Effector memory CD8-positive, alpha-beta T cell (primary cell): Measurements from ENCODE around the gene ETV2.
"Not testable (repeated sequence)": the region's sequence is repeated elsewhere in the genome, so short reads cannot be mapped to it uniquely, and the experiment has no call there.

Experiments used
- ATAC-seq: fragments of 150-1000 bp; cut with Tn5 transposase; replicated peaks from 2 replicates; pipeline ENCODE4 v1.10.0; 2021; ENCODE audit warnings: mild to moderate bottlenecking, moderate library complexity
- DNase-seq, 3 experiments: peaks; one replicate each; pipeline ENCODE4 v3.0.0; 2021
- H3K27ac Mint-ChIP-seq, 2 donors: one replicate each; pipeline ENCODE4 v1.8.0; 2022; ENCODE audit warnings: mild to moderate bottlenecking in 2 of 2, mixed read lengths in 2 of 2, moderate library complexity in 2 of 2
- H3K27me3 Mint-ChIP-seq, 2 donors: one replicate each; pipeline ENCODE4 v1.8.0; 2022; ENCODE audit warnings: mixed read lengths in 2 of 2
- H3K36me3 Mint-ChIP-seq: one replicate; pipeline ENCODE4 v1.8.0; 2022; ENCODE audit warnings: mild to moderate bottlenecking, moderate library complexity, mixed read lengths; ENCODE audit not compliant: insufficient read depth
- H3K4me1 Mint-ChIP-seq, 2 donors: one replicate each; pipeline ENCODE4 v1.8.0; 2022; ENCODE audit warnings: low read depth in 2 of 2, mixed read lengths in 2 of 2
- H3K4me3 Mint-ChIP-seq, 2 donors: one replicate each; pipeline ENCODE4 v1.8.0; 2022; ENCODE audit warnings: mild to moderate bottlenecking in 2 of 2, mixed read lengths in 2 of 2, moderate library complexity in 2 of 2
- H3K9me3 Mint-ChIP-seq, 2 donors: one replicate each; pipeline ENCODE4 v1.8.0; 2022; ENCODE audit warnings: mixed read lengths in 2 of 2

The ETV2 gene

DNA sequence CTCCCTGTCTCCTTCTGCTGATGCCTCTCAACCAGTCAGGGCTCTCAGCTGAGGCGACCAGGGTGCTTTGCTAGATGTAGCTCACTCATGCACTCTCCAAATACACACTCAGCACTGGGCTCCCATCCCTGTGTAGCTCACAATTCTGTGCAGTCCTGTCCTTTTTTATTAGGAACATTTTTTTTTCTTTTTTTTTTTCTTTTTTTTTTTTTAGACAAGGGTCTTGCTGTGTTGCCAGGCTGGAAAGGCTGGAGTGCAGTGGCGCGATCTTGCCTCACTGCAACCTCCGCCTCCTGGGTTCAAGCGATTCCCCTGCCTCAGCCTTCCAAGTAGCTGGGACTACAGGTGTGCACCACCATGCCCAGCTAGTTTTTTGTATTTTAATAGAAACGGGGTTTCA lies 13.3 kb downstream of the ETV2 start:
- not testable (repeated sequence) for H3K27ac Mint-ChIP-seq, DNase-seq, H3K4me3 Mint-ChIP-seq, ATAC-seq, H3K9me3 Mint-ChIP-seq, H3K27me3 Mint-ChIP-seq
- Mint-ChIP-seq H3K4me1 (peaks cover 10 to 16% of the 10 kb centered on the region in 2 donors), H3K36me3 (peaks cover 96% of the 10 kb centered on the region)

DNA sequence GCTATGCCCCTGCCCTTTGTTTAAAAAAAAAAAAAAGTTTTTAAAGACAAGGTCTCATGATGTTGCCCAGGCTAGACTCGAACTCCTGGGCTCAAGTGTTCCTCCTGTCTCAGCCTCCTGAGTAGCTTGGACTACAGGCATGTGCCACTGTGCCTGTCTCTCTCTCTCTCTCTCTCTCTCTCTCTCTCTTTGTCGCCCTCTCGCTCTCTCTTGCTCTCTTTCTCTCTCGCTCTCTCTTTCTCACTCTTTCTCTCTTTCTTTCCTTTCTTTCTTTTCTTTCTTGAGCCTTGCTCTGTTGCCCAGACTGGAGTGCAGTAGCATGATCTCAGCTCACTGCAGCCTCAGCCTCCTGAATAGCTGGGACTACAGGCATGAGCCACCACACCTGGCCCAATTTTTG lies 14.1 kb downstream of the ETV2 start:
- Mint-ChIP-seq H3K27me3 (no peaks in the 10 kb centered on the region), H3K36me3 (peaks cover 98% of the 10 kb centered on the region), H3K4me3 (no peak overlapping the region), H3K4me1 (peaks cover 10 to 16% of the 10 kb centered on the region in 2 donors), H3K27ac (no peak overlapping the region), H3K9me3 (no peaks in the 10 kb centered on the region)
- ATAC-seq (no peak), DNase-seq (no peak)

DNA sequence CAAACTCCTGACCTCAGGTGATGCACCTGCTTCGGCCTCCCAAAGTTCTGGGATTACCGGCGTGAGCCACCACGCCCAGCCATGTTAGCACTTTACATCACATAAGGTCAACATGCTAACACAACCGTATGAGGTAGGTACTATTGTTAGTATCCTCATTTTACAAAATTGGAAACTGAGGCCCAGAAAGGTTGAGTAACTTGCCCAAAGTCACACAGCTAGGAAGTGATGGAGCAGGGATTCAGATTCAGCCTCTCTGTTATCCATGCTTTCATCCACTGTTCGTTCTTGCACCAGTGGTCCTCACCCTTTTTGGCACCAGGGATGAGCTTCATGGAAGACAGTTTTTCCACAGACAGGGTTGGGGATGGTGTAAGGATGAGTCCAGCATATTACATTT lies 15.2 kb downstream of the ETV2 start:
- H3K36me3 Mint-ChIP-seq, result peaks cover 97% of the 10 kb centered on the region
- H3K27me3 Mint-ChIP-seq, result no peaks in the 10 kb centered on the region
- peak overlapping the region in 1 of 2 donors; percentile 60 for H3K27ac Mint-ChIP-seq
- DNase-seq, result no peak
- no peak for ATAC-seq
- H3K9me3 Mint-ChIP-seq, result no peaks in the 10 kb centered on the region
- no peak overlapping the region for H3K4me3 Mint-ChIP-seq
- H3K4me1 Mint-ChIP-seq, result peaks cover 4 to 11% of the 10 kb centered on the region in 2 donors

DNA sequence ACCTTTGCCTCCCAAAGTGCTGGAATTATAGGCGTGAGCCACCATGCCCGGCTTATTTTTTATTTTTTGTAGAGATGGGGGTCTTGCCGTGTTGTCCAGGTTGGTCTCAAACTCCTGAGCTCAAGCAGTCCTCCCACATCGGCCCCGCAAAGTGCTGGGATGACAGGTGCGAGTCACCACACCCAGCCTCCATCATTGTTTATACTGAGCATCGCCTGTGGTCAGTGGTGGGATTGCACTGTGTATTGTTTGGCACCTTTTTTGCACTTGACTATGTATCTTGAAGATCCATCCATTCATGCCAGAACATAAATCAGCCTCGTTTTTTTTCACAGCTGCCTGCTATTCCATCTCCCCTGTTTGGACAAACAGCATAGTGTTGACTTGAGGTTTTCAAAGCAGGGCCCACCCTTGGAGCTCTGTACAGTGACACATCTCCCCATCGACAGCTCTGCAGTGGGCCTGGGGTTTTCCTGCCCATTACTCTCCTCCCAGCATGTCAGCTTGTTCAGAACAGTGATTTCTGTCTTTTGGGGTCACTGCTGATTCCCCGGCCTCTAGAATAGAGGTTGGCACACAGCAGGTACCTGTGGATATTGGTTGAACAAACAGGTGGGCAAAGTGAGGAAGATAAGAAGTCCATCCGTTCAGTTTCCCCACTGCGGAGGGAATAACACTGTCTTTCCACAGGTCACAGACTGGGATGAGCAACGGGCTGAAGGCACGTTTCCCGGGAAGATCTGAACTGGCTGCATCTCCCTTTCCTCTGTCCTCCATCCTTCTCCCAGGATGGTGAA lies 16.6 kb downstream of the ETV2 start:
- Mint-ChIP-seq H3K36me3 (peaks cover 94% of the 10 kb centered on the region), H3K4me1 (peaks cover 3 to 11% of the 10 kb centered on the region in 2 donors), H3K27me3 (no peaks in the 10 kb centered on the region), H3K9me3 (no peaks in the 10 kb centered on the region), H3K27ac (no peak overlapping the region), H3K4me3 (no peak overlapping the region)
- ATAC-seq (no peak), DNase-seq (no peak)

DNA sequence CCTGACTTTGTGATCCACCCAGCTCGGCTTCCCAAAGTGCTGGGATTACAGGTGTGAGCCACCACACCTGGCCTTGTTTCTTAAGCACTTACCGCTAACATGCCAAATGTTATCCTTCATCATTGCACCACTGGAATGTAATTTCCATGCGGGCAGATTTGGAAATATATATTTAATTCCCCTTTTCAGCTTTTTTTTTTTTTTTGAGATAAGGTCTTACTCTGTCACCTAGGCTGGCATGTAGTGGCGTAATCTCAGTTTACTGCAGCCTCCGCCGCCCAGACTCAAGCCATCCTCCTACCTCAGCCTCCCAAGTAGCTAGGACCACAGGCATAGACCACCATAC lies 20.4 kb downstream of the ETV2 start:
- H3K36me3 Mint-ChIP-seq, result peaks cover 60% of the 10 kb centered on the region
- H3K27me3 Mint-ChIP-seq, result no peaks in the 10 kb centered on the region
- H3K9me3 Mint-ChIP-seq, result no peaks in the 10 kb centered on the region
- H3K4me1 Mint-ChIP-seq, result peaks cover 3 to 4% of the 10 kb centered on the region in 2 donors
- H3K4me3 Mint-ChIP-seq, result no peak overlapping the region
- ATAC-seq, result no peak
- DNase-seq, result no peak
- H3K27ac Mint-ChIP-seq, result peak overlapping the region in 1 of 2 donors; percentile 41

DNA sequence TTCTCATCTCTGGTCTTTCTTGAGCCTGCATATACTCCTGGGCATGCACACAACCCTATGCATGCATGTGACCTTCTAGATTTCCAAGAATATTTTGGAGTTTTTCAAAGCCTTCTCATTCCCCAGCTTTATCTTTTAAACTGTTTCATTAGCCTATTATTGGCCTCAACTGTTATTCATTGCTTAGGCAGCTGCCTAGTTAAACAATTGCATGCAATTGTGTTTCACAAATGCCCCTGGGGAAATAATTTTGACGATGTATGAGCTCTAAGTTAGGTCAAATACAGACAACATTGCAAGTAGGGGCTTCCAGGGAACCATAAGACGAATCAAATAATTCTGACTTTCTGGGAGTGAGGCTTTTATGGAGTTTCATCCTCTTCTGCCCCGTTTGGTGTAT lies 22.4 kb downstream of the ETV2 start:
- Mint-ChIP-seq H3K27ac (no peak overlapping the region), H3K9me3 (no peaks in the 10 kb centered on the region), H3K4me1 (no peaks in the 10 kb centered on the region), H3K4me3 (no peak overlapping the region), H3K36me3 (peaks cover 40% of the 10 kb centered on the region), H3K27me3 (peaks cover 0 to 3% of the 10 kb centered on the region in 2 donors)
- DNase-seq (no peak), ATAC-seq (no peak)

DNA sequence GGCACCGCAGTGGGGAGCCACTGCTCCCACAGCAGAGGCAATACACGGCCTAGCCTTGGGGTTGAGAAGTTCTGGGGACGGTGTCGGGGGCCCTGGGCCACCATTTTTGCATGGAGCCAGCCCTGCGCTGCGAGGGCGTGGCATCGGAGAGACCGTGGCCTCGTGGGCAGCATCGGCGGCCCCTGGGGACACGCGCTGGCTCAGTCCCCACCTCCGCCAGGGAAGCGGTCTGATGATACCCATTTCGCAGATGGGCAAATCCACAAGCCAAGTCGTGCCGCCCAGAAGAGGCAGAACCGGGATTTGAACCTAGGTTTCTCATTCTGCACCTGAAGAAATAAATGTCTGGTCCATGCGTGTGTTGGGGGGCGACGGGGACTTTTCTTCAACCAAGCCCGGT lies 23.6 kb downstream of the ETV2 start:
- Mint-ChIP-seq H3K27ac (no peak overlapping the region), H3K36me3 (peaks cover 29% of the 10 kb centered on the region), H3K9me3 (no peaks in the 10 kb centered on the region), H3K27me3 (peaks cover 7 to 15% of the 10 kb centered on the region in 2 donors), H3K4me1 (no peaks in the 10 kb centered on the region), H3K4me3 (no peak overlapping the region)
- ATAC-seq (no peak), DNase-seq (no peak)

DNA sequence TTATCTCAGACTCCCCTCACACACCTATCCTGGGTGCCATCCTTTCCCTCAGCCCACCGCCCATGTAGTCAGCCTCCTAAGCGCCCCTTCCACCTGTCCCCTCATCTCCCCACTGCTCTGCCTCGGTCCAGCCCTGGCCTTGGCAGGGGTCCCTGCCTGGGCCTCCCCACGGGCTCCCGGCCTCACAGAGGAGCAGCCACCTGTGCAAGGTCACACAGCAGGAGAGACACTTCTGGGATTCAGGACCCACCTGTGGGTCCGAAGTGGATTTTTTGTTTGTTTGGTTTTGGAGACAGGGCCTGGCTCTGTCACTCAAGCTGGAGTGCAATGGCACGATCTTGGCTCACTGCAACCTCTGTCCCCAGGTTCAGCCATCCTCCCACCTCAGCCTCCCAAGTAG lies 24.1 kb downstream of the ETV2 start:
- H3K36me3 Mint-ChIP-seq, result peaks cover 24% of the 10 kb centered on the region
- no peak overlapping the region for H3K4me3 Mint-ChIP-seq
- no peak for ATAC-seq
- no peaks in the 10 kb centered on the region for H3K4me1 Mint-ChIP-seq
- H3K27ac Mint-ChIP-seq, result no peak overlapping the region
- H3K9me3 Mint-ChIP-seq, result no peaks in the 10 kb centered on the region
- no peak for DNase-seq
- peaks cover 8 to 19% of the 10 kb centered on the region in 2 donors for H3K27me3 Mint-ChIP-seq

DNA sequence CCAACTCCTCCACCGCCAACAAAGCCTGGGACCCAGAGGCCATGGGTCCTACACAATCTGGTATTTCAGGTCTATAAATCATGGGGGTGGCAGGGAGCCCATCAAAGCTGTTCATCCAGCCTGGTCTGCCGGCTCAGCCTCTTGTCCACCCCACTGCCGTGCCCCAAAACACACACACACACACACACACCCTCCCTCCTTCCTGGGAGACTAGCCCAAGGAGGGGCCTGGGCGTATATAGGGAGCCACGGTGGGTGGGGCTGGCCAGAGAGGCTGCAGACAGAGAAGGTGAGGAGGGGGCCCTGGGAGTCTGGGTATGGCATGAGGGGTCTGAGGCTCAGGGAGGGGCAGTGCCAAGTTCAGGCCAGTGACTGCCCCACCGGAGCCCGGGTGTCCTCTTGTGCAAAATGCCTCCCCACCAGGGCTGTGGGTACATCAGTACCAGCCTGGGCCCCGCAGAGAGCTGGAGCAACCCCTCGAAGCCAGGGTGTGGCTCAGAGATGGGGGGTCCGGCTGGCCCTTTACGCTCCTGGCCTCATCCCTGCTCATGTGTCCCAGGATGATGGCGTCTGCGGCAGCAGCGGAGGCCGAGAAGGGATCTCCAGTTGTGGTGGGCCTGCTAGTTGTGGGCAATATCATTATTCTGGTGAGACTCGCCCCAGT lies 24.8 kb downstream of the ETV2 start, which contains the start of gene UPK1A:
TSS of gene UPK1A (plus strand) at position 267 of the 663 bp plus-strand sequence. CDS start at position 563, 296 bp downstream.
- Mint-ChIP-seq H3K4me3 (no peak within 1 kb of the TSS), H3K27ac (no peak within 1 kb of the TSS), H3K36me3 (peaks cover 19% of the 10 kb centered on the region), H3K4me1 (no peaks in the 10 kb centered on the region), H3K27me3 (peaks cover 11 to 26% of the 10 kb centered on the region in 2 donors), H3K9me3 (no peaks in the 10 kb centered on the region)
- no peak for DNase-seq
- no peak for ATAC-seq

DNA sequence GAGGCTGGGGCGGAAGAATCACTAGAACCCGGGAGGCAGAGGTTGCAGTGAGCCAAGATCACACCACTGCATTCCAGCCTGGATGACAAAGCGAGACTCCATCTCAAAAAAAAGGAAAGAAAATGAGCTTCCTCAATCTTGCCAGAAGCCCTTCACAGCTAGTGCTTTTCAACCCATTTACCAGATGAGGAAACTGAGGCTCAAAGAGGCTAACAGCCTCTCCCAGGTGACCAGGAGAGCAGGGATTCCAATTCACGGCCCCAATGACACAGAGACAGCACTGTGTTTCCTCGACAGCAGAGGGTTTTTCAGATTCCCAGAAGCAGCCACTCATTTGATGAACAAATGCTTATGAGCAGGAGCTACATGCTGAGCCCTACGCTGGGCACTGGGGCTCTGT lies 28.0 kb downstream of the ETV2 start:
- H3K36me3 Mint-ChIP-seq, result peaks cover 5% of the 10 kb centered on the region
- peaks cover 20 to 49% of the 10 kb centered on the region in 2 donors for H3K27me3 Mint-ChIP-seq
- H3K4me1 Mint-ChIP-seq, result peaks cover 7 to 9% of the 10 kb centered on the region in 2 donors
- H3K9me3 Mint-ChIP-seq, result no peaks in the 10 kb centered on the region
- H3K4me3 Mint-ChIP-seq, result no peak overlapping the region
- ATAC-seq (no peak), DNase-seq (no peak)
- H3K27ac Mint-ChIP-seq, result no peak overlapping the region

DNA sequence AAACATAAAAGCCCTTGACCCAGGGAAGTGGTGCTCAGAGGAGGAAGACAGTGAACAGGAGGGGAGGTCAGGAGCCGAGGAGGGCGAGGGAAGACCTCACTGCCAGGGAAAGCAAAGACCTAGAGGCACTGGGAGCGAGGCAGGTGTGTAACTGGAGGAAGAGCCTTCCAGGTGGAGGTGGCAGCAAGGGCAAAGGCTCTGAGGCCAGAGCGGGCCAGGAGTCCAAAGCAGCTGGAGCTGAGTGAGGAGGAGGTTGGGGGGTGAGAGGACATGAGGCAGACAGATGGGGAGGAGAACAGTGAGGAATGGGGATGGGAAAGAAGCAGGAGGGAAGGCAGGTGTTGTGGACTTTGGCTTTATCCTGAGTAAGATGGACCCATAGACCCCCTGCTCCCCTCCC lies 28.4 kb downstream of the ETV2 start:
- ATAC-seq (no peak), DNase-seq (no peak)
- Mint-ChIP-seq H3K36me3 (peaks cover 5% of the 10 kb centered on the region), H3K4me1 (peaks cover 7 to 9% of the 10 kb centered on the region in 2 donors), H3K27ac (no peak overlapping the region), H3K4me3 (no peak overlapping the region), H3K27me3 (peaks cover 20 to 49% of the 10 kb centered on the region in 2 donors), H3K9me3 (no peaks in the 10 kb centered on the region)

DNA sequence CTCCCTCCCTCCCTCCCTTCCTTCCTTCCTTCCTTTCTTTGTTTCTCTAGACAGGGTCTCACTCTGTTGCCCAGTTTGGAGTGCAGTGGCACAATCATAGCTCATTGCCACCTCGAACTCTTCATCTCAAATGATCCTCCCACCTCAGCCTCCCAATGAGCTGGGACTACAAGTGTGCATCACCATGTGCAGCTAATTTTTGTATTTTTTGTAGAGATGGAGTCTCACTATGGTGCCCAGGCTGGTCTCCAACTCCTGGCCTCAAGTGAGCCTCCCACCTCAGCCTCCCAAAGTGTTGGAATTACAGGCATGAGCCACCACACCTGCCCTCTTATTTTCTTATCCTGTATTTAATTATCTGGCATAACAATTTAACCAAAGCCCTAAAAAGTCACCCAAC lies 29.1 kb downstream of the ETV2 start:
- no peak overlapping the region for H3K4me3 Mint-ChIP-seq
- no peak overlapping the region for H3K27ac Mint-ChIP-seq
- DNase-seq (no peak), ATAC-seq (no peak)
- H3K36me3 Mint-ChIP-seq, result peaks cover 5% of the 10 kb centered on the region
- H3K9me3 Mint-ChIP-seq, result no peaks in the 10 kb centered on the region
- H3K27me3 Mint-ChIP-seq, result peaks cover 21 to 53% of the 10 kb centered on the region in 2 donors
- H3K4me1 Mint-ChIP-seq, result peaks cover 7 to 9% of the 10 kb centered on the region in 2 donors

DNA sequence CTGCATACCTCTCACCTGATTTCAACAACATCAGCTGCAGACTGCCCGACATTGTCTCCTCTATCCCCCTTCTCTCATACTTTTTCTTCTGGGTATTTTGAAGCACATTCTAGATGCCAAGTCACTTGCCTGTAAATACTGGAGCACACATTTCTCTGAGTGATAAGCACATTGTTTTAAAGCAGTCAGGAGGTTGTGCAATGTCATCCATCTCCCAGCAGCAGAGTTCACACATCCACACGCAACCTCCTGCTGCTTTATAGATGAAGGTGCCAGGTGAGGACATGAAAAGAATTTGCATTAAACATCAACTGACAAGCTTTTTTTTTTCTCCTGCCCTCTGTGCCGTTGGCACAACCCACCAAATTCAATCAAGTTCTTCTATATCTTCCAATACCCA lies 30.3 kb downstream of the ETV2 start:
- Mint-ChIP-seq H3K4me1 (peaks cover 7 to 9% of the 10 kb centered on the region in 2 donors), H3K9me3 (no peaks in the 10 kb centered on the region), H3K27ac (no peak overlapping the region), H3K27me3 (peaks cover 27 to 64% of the 10 kb centered on the region in 2 donors), H3K36me3 (peaks cover 7% of the 10 kb centered on the region), H3K4me3 (no peak overlapping the region)
- DNase-seq (no peak), ATAC-seq (no peak)
